Measurements from ENCODE around the gene ZNF608.

GRCh38 chr5:124702525-124702924 lies 43.9 kb downstream of the ZNF608 start:
- TF ChIP-seq CTCF (IDR thresholded peaks at IDR 0.05) (no peak), EP300 (IDR thresholded peaks at IDR 0.05) (no peak), POLR2A (IDR thresholded peaks at IDR 0.05) (no peak)
